ENCODE data around the gene B4GALT1. TPM values are rescaled to one million over a fixed set of nuclear protein-coding genes. Genes with fewer than 3 reads are reported as not detected.

The B4GALT1 gene
- total RNA-seq, 1 donor from 2014 or later, result 60.2 TPM

GRCh38 chr9:33116860-33117259 is 50.3 kb downstream of the B4GALT1 start:
- Mint-ChIP-seq H3K27me3 (ENCODE audit: low read depth) (no peaks in the 10 kb centered on the region), H3K27ac (ENCODE audit: unreplicated experiment) (peak overlapping the region; percentile 78), H3K36me3 (ENCODE audit: low read depth) (peaks cover 27% of the 10 kb centered on the region), H3K9me3 (ENCODE audit: low read depth) (no peaks in the 10 kb centered on the region), H3K4me3 (ENCODE audit: unreplicated experiment) (no peak overlapping the region), H3K4me1 (ENCODE audit: low read depth) (peaks cover 39% of the 10 kb centered on the region)
- TF ChIP-seq, protein P1, sequence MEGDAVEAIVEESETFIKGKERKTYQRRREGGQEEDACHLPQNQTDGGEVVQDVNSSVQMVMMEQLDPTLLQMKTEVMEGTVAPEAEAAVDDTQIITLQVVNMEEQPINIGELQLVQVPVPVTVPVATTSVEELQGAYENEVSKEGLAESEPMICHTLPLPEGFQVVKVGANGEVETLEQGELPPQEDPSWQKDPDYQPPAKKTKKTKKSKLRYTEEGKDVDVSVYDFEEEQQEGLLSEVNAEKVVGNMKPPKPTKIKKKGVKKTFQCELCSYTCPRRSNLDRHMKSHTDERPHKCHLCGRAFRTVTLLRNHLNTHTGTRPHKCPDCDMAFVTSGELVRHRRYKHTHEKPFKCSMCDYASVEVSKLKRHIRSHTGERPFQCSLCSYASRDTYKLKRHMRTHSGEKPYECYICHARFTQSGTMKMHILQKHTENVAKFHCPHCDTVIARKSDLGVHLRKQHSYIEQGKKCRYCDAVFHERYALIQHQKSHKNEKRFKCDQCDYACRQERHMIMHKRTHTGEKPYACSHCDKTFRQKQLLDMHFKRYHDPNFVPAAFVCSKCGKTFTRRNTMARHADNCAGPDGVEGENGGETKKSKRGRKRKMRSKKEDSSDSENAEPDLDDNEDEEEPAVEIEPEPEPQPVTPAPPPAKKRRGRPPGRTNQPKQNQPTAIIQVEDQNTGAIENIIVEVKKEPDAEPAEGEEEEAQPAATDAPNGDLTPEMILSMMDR (IDR thresholded peaks at IDR 0.05), result no peak
- no peak for DNase-seq (ENCODE audit: low spot score)

- no peak for DNase-seq (ENCODE audit: low spot score)
- peaks cover 34% of the 10 kb centered on the region for H3K4me1 Mint-ChIP-seq (ENCODE audit: low read depth)
- H3K9me3 Mint-ChIP-seq (ENCODE audit: low read depth), result no peaks in the 10 kb centered on the region
- TF ChIP-seq, protein P1 (IDR thresholded peaks at IDR 0.05), result no peak
- no peak overlapping the region for H3K4me3 Mint-ChIP-seq (ENCODE audit: unreplicated experiment)
- peak overlapping the region; percentile 57 for H3K27ac Mint-ChIP-seq (ENCODE audit: unreplicated experiment)
- H3K27me3 Mint-ChIP-seq (ENCODE audit: low read depth), result no peaks in the 10 kb centered on the region
- H3K36me3 Mint-ChIP-seq (ENCODE audit: low read depth), result peaks cover 25% of the 10 kb centered on the region
These were observed 52.4 kb downstream of the B4GALT1 start for GRCh38 chr9:33114746-33115145.

DNA sequence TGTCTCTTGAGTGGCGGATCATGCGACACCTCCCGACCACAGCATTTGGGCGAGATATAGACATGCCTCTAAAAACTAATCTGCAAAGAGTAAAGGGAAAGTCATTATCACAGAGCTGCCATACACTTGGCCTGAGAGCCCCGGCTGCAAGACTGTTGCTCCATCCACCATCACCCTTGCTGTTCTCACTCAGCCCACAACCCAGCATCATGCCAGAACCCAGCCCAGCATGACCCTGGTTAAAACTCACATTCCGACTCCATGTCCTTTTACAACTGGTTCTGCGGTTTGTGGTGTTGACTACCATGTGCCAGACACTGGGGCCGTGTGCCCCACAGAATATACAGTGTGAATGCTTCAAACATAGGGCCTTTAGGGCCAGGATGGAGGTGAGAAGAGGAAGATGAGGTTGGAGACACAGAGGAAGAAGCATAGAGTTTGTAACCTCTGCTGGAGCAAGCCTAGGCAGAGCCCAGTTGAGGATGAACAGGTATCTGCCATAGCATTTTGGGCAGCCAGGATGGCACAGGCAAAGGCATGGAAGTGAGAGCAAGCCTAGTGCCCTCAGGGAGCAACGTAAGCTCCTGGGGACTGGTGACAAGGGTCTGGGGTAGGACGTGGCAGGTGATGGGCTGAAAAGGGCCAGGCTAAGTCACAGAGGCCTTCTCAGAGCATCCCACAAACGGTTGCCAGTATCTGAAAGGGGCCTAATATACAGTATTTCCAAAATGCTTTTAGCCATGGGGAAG is 53.2 kb downstream of the B4GALT1 start:
- Mint-ChIP-seq H3K27me3 (ENCODE audit: low read depth) (no peaks in the 10 kb centered on the region), H3K4me1 (ENCODE audit: low read depth) (peaks cover 34% of the 10 kb centered on the region), H3K27ac (ENCODE audit: unreplicated experiment) (peak overlapping the region; percentile 57), H3K4me3 (ENCODE audit: unreplicated experiment) (no peak overlapping the region), H3K9me3 (ENCODE audit: low read depth) (no peaks in the 10 kb centered on the region), H3K36me3 (ENCODE audit: low read depth) (peaks cover 22% of the 10 kb centered on the region)
- DNase-seq (ENCODE audit: low spot score), result no peak
- TF ChIP-seq, protein P1 (IDR thresholded peaks at IDR 0.05), result no peak

DNA sequence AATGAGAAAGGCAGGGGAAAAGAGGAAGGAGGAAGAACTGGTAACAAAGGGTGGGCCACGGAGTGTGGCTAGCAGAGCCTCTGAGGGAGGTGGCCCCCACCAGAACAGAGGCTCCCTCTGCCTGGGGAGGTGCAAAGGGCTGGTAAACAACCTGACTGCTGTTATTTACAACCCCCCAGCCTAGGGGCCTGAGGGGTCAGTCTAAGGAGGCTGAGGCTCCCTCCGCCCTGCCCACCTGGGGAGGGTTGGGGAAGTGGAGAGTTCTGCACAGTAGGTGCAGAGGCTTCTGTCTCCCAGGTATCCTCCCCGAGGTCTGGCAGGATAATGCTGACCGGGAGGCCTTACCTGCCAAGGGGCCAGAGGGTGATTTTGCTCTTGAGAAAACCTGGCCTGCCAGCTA is 55.0 kb downstream of the B4GALT1 start:
- TF ChIP-seq, protein P1 (IDR thresholded peaks at IDR 0.05), result no peak
- H3K9me3 Mint-ChIP-seq (ENCODE audit: low read depth), result no peaks in the 10 kb centered on the region
- H3K27ac Mint-ChIP-seq (ENCODE audit: unreplicated experiment), result no peak overlapping the region
- no peaks in the 10 kb centered on the region for H3K27me3 Mint-ChIP-seq (ENCODE audit: low read depth)
- H3K36me3 Mint-ChIP-seq (ENCODE audit: low read depth), result peaks cover 22% of the 10 kb centered on the region
- no peak for DNase-seq (ENCODE audit: low spot score)
- H3K4me1 Mint-ChIP-seq (ENCODE audit: low read depth), result peaks cover 35% of the 10 kb centered on the region
- no peak overlapping the region for H3K4me3 Mint-ChIP-seq (ENCODE audit: unreplicated experiment)

DNA sequence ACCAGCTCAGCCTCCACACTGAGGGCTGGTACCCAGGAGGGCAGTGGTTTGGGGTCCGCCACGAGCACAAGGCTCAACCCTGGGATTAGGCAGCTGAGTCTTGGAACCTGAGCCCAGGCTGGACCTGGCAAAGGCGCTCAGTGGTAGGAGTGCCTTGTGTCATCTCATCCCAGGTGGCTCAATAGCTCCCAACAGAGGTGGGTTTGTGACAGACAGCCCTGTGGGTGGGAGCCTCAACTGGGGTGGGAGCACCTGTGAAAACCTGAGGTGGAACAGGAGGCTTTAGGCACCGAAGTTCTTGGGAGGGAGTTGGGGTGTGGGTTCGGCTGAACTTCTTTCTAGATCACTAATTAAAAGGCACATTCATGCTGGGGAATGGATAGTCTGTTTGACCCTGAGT is 55.5 kb downstream of the B4GALT1 start:
- DNase-seq (ENCODE audit: low spot score), result no peak
- Mint-ChIP-seq H3K27me3 (ENCODE audit: low read depth) (no peaks in the 10 kb centered on the region), H3K4me1 (ENCODE audit: low read depth) (peaks cover 35% of the 10 kb centered on the region), H3K4me3 (ENCODE audit: unreplicated experiment) (no peak overlapping the region), H3K27ac (ENCODE audit: unreplicated experiment) (no peak overlapping the region), H3K9me3 (ENCODE audit: low read depth) (no peaks in the 10 kb centered on the region), H3K36me3 (ENCODE audit: low read depth) (peaks cover 22% of the 10 kb centered on the region)
- TF ChIP-seq, protein P1 (IDR thresholded peaks at IDR 0.05), result no peak

Measured in chondrocyte (in vitro differentiated cells).